Activated CD4-positive, CD25-positive, alpha-beta regulatory T cell treated with anti-CD3 and anti-CD28 coated beads, Interleukin-2, amount 50 U/mL, for 16 hours (primary cell): ENCODE data around the gene EML5.
"Not testable (repeated sequence)": the region's sequence is repeated elsewhere in the genome, so short reads cannot be mapped to it uniquely, and the experiment has no call there.

ENCODE experiments used
- DNase-seq: peaks from one replicate; pipeline ENCODE4 v3.0.0-alpha.2; 2020; ENCODE audit warnings: low read depth, low spot score

The EML5 gene

DNA sequence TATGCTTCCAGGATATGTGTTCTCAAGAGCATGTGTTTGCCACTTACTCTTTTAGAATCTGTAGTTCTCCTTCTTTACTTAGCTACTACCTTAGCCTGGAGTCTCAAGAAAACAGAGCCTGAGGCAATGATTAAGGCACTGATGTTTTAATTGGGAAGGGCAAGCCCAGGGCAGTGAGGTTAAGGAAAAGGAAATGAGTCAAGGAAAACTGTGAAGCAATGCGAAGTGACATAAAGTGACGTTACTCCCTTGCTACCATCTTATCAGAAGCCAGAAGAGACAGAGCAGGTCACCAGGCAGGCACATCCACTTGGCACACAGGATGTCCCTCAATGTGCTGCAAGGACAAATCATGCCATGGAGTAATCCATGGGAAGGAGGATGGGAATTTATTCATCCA lies 11.3 kb upstream of the EML5 start:
- no peak for DNase-seq

DNA sequence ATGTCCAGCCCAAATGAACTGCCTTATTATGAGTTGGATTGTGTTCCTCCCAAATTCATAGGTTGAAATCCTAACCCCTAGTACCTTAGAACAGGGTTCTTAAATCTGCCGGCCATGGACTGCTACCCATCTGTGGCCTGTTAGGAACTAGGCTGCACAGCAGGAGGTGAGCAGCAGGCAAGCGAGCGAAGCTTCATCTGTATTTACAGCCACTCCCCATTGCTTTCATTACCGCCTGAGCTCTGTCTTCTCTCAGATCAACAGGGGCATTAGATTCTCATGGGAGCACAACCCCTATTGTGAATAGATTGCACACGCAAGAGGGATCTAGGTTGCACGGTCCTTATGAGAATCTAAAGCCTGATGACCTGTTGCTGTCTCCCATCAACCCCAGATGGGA lies 9.8 kb upstream of the EML5 start:
- no peak for DNase-seq

DNA sequence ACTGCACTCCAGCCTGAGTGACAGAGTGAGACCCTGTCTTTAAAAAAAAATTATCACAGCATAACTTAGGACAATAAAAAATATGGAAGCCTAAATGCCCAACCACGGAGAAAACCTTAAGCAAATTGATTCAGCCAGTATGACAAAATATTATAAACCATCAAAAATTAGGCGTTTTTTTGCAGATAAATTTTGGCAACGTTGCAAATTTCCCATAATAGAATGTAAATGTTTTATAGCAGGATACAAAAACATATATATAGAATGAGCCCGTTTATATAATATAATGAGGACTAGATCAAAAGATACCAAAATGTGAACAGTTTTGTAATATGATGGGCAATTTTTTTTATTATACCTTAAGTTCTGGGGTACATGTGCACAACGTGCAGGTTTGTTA lies 6.8 kb upstream of the EML5 start:
- no peak for DNase-seq

DNA sequence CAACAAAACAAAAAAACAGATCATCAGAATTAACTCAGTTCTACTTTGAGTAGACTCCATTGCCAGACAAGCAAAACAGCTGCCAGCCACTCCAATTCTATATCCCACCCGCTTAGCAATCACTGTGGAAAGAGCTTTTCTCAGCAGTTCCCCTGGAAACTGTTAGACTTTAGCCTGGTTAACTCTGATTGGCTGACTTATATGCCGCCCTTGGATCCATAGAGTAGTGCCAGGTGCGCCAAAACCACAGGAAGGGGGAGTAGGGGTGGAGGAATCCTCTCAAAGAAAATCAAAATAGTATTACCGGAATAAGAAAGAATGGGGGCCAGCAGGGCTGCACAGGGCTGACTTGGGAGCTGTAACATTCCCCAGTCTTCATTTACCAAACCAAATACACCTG lies 5.4 kb upstream of the EML5 start:
- no peak for DNase-seq

DNA sequence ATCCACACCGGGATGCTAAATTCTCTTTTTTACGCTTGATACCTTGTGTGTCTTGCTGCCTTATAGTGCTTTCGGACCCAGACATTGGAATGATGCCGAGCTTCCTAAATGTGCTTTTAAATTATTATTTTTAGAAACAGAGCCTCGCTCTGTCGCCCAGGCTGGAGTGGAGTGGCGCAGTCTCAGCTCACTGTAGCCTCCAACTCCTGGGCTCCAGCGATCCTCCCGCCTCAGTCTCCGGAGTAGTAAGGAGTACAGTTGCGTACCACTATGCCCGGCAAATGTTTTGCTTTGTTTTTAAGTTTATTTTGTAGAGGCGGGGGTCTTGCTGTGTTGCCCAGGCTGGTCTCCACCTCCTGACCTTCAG lies 489 bp upstream of the EML5 start:
- DNase-seq = no peak

DNA sequence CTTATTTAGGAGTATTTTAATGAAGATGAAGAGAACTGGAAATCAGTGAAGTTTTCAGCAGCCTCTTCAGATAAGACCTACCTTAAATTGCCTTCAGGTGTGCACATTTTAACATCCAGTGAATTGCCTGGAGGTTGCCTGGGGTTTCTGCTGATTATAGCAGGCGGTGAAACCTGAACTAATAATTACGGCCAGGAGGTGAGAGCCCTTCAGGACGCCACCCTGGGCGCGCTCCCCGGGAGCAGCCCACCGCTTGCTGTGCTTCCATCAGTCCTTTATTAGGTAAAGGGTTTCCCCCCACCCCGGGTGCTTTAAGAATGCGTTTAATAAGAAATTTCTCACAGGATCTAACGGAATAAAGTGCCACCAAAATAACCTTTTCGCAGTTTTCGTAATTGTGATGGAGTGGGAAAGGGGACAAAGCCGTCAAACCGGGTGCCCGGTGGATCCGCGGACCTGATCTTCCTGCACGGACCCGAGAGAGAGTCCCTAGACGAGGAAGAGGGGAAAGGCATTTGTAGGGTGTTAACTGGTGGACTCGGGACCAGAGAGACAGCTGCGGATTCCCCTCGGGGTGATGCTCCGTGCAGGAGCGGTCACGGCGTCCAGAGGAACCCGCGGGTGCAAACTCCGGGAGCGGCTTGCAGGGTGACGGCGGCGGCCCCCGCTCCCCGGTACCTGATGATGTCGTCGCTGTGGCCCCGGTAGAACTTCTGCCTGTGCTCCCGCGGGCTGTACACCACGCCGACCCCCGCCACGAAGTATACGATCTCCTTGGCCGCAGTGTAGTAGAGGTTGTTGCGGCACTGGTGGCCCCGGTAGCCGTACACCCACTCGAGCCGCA lies 902 bp downstream of the EML5 start:
- no peak for DNase-seq

DNA sequence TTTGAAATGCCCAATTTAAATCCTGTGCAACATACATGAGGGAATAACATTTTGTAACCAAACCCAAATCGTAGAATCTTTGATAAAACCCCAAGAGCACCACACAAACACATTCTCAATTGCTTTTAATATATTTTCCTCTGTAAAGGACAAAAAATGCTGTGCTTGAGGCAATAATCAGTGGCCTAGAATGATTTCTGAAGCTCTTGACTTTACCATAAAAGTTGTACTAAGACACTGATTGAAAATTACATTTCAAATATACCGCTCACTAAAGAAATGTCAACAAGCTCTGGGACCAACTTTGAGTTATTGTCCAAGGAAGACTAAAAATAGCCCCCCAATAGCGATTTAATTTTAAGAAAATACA lies 1.5 kb downstream of the EML5 start:
- no peak for DNase-seq

DNA sequence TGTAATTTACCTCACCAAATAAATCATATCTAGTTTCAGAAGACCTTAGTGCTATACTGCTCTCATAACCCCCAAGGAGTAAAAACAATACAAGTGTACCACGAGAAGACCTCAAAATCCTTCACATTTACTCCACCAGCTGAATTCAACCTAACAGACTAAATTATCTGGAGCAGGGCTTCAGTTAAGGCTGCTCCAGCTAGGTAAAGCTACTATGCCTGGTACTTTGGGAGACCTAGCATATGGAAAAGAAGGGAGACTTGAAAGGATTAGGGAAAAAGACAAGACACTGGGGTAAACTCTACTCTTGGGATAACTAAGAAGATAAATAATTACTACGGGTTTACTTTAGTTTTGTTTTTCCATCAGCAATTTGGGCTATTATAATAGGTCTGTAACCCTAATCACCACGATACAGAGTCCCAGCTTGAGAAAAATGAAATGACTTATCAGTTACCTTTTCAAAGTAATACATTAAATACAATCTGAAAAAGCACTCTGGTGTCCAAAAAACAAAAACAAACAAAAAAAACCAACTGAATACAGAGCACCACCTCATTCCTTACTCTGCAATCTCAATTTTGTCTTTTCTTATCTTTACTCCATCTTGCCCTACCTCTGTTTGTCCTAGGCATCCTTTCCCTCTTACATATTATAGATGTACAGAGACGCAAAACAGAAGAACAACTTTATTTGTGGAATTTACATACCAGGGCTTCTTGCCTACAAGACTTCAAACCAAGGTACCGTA lies 2.1 kb downstream of the EML5 start:
- DNase-seq = no peak

DNA sequence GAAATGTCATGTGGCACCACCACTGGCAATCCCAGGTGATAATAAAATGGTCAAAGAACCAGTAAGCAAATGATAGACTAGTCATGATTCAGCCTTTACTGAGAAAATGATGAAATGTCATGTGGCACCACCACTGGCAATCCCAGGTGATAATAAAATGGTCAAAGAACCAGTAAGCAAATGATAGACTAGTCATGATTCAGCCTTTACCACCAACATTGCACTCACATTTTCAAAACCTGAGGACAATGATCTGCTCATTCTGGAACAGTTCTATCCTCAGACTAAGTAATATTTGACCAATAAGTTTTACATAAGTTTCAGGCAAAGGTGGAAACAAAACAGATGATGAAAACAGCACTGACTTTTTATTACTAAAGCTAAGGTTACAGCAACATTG lies 3.2 kb downstream of the EML5 start:
- DNase-seq = not testable (repeated sequence)

DNA sequence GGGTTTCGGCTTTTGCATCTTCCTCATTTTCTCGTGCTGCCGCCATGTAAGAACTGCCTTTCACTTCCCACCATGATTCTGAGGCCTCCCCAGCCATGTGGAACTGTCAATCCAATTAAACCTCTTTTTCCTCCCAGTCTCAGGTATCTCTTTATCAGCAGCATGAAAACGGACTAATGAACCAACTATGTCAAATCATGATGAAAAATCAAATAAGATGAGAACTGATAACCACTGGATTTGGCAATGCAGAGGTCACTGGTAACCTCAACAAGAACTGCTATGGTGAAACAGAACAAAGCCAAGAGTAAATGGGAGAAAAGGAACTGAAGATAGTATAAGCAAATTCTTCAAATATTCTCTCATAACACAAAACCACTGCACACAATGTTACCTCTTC lies 6.0 kb downstream of the EML5 start:
- no peak for DNase-seq

DNA sequence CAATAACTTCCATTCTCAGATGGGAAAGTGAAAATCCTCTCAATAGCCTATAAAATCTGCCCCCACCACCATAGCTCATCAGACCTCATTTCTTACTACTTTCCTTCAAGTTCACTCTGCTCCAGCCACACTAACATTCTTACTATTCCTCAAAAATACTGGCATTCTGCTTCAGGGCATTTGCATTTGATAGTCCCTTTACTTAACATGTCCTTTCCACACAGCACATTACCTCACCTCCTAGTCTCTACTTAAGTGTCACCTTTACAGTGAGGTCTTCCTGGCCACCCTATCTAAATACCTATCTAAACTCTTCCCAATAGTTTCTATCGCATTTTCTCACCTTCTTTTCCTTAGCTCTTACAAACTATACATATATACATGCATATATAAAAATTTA lies 6.8 kb downstream of the EML5 start:
- DNase-seq = no peak

DNA sequence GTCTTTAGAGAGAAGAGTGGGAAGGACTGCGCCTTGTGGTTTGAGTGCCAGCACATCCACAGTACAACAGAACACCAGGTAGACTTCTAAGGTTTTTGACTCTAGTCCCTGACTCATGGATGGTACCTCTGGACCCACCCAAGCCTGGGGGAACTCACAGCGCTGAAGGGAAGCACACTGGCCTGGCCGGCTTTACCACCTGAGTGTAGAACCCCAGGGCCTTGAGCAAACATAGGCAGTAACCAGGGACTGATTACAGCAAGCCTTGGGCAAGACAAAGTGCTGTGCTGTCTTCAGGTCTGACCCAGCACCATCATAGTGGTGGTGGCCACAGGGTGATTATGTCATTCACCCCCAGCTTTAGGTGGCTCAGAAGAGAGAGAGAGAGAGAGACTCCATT lies 17.2 kb downstream of the EML5 start:
- DNase-seq = no peak

DNA sequence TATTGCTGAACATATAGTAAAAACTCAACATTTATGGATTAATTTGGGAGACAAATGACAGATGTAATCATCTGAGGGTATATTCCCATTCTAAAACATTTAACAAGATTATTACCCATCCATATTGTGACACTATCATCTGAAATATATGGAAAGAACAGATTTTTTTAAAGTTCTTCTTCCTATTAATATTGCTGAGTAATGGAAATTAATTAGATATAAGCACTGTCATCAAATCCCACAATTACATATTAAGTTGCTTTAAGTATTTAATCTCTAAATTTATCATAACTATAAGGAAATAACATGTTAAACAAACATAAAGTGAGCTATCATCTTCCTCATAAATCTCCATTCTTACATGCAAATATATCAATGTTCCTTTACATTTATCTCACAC lies 22.0 kb downstream of the EML5 start:
- no peak for DNase-seq

DNA sequence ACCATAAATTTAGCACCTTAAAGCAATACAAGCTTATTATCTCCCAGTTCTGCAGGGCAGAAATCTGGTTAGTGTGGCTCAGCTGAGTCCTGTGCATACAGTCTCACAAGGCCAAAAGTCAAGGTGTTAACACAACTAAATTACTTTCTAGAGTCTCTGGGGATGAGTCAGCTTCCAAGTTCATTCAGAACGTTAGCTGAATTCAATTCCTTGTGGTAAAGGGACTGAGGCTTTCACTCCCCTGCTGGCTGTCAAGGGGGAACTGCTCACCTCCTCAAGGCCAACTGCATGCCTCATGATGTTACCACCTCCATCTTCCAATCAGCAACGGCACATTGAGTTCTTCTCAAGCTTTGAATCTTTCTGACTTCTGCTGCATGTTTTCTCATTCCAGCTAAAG lies 27.6 kb downstream of the EML5 start:
- no peak for DNase-seq

DNA sequence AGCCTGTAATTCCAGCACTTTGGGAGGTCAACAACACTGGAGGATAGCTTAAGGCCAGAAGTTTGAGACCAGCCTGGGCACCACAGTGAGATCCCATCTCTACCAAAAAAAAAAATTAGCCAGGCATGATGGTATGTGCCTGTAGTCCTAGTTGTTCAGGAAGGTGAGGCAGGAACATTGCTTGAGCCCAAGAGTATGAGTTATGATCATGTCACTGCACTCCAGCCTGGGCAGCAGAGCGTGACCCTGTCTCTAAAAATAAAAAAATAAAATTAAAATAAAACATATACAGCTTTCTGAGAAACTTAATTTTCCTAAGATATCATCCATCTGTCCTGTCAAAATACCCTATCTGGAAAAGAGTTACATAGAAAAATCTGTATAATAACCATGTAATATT lies 38.9 kb downstream of the EML5 start:
- no peak for DNase-seq

DNA sequence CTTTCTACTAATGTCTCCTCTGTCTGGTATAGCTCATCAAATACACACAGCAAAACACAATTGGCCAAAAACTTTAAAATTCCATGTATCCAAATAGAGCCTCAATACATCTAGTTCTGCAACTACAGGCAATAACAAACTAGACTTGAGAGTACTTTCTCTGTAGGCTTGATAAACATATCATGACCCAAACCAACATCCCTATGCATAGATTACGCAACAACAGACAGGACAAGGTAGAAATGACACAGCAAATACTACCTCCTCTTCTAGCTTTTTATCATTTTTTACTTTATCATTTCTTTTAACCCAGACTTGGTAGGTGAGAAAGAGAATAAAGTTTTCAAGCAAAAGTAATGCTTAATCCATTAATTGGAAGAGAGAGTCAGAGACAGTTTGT lies 41.8 kb downstream of the EML5 start:
- no peak for DNase-seq

DNA sequence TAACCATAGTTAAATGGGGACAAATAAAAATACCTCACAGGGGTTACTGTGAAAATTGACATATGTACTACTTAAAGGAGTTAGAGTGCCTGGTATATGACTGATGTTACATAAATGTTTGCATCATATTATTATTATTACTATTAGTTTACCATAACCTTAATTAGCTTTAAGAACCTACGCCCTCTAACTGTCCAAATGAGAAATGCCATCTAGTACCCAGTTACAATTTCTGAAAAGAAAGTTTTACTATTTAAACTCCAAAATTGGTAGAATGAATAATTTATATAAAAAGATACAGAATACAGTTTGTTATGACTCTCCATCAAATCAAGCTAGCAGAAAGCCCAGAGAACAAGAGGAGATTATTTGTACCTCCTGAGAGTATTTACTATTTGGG lies 42.3 kb downstream of the EML5 start:
- no peak for DNase-seq

DNA sequence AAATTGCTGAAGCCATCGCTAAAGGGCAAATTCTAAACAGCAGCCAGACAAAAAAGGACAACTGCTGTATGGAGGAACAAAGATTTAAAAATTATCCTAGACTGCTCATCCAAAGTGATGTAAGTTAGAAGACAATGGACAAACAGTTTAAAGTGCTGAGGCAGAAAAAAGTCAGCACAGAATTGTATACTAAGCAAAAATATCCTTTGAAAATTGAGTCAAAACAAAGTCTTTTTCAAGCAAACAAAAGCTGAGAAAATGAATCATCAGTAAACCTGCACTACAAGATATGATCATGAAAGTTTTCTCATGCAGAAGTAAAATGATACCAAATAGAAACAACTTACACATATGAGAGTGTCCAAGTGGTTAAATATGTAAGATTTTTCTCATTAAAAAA lies 43.6 kb downstream of the EML5 start:
- no peak for DNase-seq

DNA sequence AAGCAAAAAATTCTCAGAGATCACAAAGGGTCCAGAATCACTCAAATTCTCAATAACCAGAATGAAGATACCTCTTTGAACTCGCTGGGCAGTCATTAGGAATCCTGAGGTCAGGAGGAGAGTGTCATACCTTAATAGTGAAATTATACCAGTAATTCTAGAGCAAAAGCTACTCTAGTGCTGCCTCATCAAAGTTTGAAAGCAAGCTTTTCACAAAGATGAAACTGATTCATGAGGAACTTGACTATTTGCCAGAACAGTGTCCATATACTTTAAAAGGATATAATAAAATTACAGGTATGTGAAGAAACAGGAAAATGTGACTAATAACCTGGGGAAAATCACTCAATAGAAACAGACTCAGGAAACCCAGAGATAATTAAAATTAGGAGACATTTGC lies 44.5 kb downstream of the EML5 start:
- DNase-seq = no peak

DNA sequence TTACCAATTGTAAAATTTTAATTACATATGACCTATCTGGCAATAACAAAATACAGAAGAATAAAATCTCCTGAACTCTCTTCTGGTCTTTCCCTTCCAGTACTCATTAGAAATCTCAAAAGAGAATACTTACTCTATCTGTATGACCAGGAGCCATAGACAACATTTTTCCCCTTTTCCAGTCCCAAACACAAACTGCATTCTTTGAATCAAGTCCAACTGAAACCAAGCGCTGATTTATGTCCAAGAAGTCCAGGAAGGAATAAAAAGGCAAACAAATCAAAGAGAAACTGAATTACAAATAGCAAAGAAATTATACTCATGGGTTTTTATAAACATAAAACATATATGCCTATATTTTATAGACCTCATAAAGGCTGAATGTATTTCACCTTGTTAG lies 46.7 kb downstream of the EML5 start:
- DNase-seq = no peak

DNA sequence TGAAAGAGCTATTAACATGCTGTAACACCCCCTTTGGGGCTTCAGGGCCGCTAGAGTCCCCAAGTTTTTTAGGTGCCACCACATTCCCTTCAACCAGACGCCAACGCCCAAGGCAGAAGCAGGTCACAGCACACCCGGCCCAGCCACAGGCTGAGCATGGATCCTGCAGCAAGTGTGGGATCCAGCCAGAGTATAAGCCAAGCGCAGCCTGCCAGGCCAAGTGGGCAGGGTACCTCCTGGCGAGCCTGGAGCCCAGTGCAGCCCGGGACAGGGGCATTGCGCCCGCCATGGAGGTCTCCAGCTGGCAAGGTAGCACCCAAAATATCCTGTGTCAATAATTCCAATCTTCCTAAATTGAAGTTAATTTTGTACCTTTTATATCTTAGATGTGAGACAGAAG lies 55.5 kb downstream of the EML5 start:
- no peak for DNase-seq

DNA sequence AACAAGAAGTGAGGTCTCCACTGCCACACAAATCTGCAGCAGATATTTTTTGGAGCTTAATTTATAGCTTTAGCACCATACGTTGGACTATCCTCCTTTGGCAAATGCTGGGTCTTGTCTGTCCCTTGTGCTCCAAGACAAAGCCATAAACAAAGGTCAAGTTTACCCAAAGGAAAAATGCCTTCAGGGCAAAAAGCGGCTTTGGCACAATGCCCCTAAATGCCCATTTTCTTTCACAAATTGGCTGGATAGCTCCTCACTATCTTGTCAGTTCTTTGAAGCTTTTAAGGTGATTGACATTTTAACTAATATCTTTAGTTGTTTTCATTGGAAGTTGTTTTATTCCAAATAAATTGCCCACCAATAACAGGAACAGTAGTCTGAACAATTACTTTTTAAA lies 59.6 kb downstream of the EML5 start:
- no peak for DNase-seq

DNA sequence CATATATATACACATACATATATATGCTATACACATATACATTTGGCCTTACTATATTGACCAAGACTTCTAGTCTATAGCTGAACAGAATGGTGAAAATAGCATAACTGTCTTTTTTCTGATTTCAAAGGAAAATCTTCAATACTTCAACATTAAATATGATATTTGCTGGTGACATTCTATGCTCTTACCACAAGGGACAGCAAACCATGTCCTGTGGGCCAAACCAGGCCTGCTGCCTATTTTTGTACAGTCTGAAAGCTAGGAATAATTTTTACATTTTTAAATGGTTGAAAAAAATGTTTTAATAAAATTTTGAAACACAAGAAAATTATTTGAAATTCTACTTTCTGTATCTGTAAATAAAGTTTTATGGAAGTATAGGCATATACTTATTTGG lies 63.6 kb downstream of the EML5 start:
- DNase-seq = no peak

DNA sequence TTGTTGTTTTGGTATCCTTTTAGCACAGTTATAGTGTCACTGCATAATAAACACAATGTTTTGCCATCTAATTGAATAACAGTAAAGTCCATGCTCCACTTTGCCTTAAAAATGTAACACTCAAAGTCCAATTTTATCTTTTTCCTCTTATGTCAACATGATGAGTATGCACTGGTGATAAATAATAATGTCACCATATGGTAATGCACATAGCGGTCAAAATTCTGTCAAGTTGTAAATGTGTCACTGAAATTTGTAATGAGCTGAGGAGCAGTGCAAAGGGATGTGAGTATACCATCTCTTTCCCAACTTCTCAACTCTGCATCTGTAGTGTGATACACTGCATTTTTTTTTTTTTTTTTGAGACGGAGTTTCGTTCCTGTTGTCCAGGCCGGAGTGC lies 65.7 kb downstream of the EML5 start:
- DNase-seq = no peak
